SU-DHL-6 (cell line): ENCODE results near the gene JPH4.

Experiments used
- CTCF ChIP-seq: fragments of 200-600 bp; sonication (generic); IDR thresholded peaks from one replicate; pipeline ENCODE4 v1.5.1; 2017; ENCODE audit warnings: antibody characterized with exemption, mild to moderate bottlenecking, low read length, moderate library complexity; ENCODE audit not compliant: insufficient read depth, poor library complexity, severe bottlenecking
- EZH2phosphoT487 ChIP-seq: fragments of 200-600 bp; sonication (generic), shearing (Covaris generic); conservative IDR thresholded peaks from 2 replicates; pipeline ENCODE4 v1.6.1; 2018; ENCODE audit warnings: mild to moderate bottlenecking, antibody characterized with exemption, low read length, moderate library complexity, mixed read lengths

GRCh38 chr14:23600806-23601205 is 22.2 kb upstream of the JPH4 start:
- TF ChIP-seq CTCF, result no peak
- no peak for TF ChIP-seq EZH2phosphoT487
